Esophagus squamous epithelium (tissue), 4 donors: ENCODE measurements around the gene CD86.

Experiments used
- CTCF ChIP-seq, 6 experiments: fragments of 450-650 bp in 4 of 6; fragments of 200-600 bp in 2 of 6; sonication (generic) in 2 of 6; IDR thresholded peaks; one replicate each; pipeline ENCODE4 v1.5.1; 2016 to 2019; ENCODE audit warnings: antibody characterized with exemption in 6 of 6, mild to moderate bottlenecking in 4 of 6, moderate library complexity in 4 of 6
- POLR2A ChIP-seq, 4 donors: fragments of 450-650 bp; IDR thresholded peaks; one replicate each; pipeline ENCODE4 v1.6.1; 2017; ENCODE audit warnings: antibody characterized with exemption in 4 of 4, mild to moderate bottlenecking in 4 of 4, moderate library complexity in 3 of 4

GRCh38 chr3:122101646-122102045, 46.5 kb downstream of the CD86 start:
- TF ChIP-seq CTCF (IDR thresholded peaks at IDR 0.05) (peak in 5 of 6 experiments; percentile 48 to 80 (median 60)), POLR2A (IDR thresholded peaks at IDR 0.05) (no peak)
